CD4-positive, alpha-beta memory T cell (primary cell): ENCODE data around the gene FZD4. TPM values are rescaled to one million over a fixed set of nuclear protein-coding genes. Genes with fewer than 3 reads are reported as not detected.
"Not testable (repeated sequence)": the region's sequence is repeated elsewhere in the genome, so short reads cannot be mapped to it uniquely, and the experiment has no call there.

ENCODE experiments used
- CTCF ChIA-PET: fragments of 350-600 bp; sonication (Branson Sonifier 250); formaldehyde crosslinking; loops from one replicate; lab custom pipeline; 2021; ENCODE audit warnings: inconsistent platforms; ENCODE audit not compliant: partially characterized antibody; lab: Charles Lee
- POLR2A ChIA-PET: fragments of 350-600 bp; sonication (Branson Sonifier 250); formaldehyde crosslinking; loops from one replicate; lab custom pipeline; 2021; ENCODE audit not compliant: partially characterized antibody; lab: Charles Lee
- DNase-seq, 5 donors: peaks; one replicate each; pipeline versions ENCODE4 v3.0.0 to v3.0.0-alpha.2; 2020 to 2022; ENCODE audit warnings: mixed read lengths in 1 of 5
- H3K27ac ChIP-seq: one replicate; pipeline ENCODE4 v1.7.0; 2013; ENCODE audit warnings: low read depth, low read length
- H3K27me3 ChIP-seq: 2 replicates; pipeline ENCODE4 v1.7.0; 2013; ENCODE audit warnings: mild to moderate bottlenecking, low read length, moderate library complexity; ENCODE audit not compliant: insufficient read depth
- H3K36me3 ChIP-seq: 2 replicates; pipeline ENCODE4 v1.7.0; 2013; ENCODE audit warnings: mild to moderate bottlenecking, low read length, moderate library complexity; ENCODE audit not compliant: insufficient read depth
- H3K4me1 ChIP-seq: 2 replicates; pipeline ENCODE4 v1.7.0; 2013; ENCODE audit warnings: mild to moderate bottlenecking, low read length, moderate library complexity; ENCODE audit not compliant: insufficient read depth
- H3K4me3 ChIP-seq, 2 donors: one replicate each; pipeline ENCODE4 v1.7.0; 2013; ENCODE audit warnings: low read length in 2 of 2, mild to moderate bottlenecking in 1 of 2
- H3K9me3 ChIP-seq, 2 donors: one replicate each; pipeline ENCODE4 v1.7.0; 2013; ENCODE audit warnings: low read length in 2 of 2, control low read depth in 1 of 2; ENCODE audit not compliant: control insufficient read depth in 1 of 2
- H3K27ac Mint-ChIP-seq, 7 donors: one replicate each; pipeline ENCODE4 v1.8.0; 2020 to 2021; ENCODE audit warnings: mixed read lengths in 7 of 7, mild to moderate bottlenecking in 6 of 7, inconsistent platforms in 3 of 7, moderate library complexity in 3 of 7
- H3K27me3 Mint-ChIP-seq, 2 donors: one replicate each; pipeline ENCODE4 v1.8.0; 2020 to 2021; ENCODE audit warnings: mixed read lengths in 2 of 2
- H3K36me3 Mint-ChIP-seq, 2 donors: one replicate each; pipeline ENCODE4 v1.8.0; 2020 to 2021; ENCODE audit warnings: mixed read lengths in 2 of 2, inconsistent platforms in 1 of 2, mild to moderate bottlenecking in 1 of 2
- H3K4me1 Mint-ChIP-seq, 4 donors: one replicate each; pipeline ENCODE4 v1.8.0; 2020 to 2021; ENCODE audit warnings: mixed read lengths in 4 of 4, mild to moderate bottlenecking in 1 of 4
- H3K4me3 Mint-ChIP-seq, 8 donors: one replicate each; pipeline ENCODE4 v1.8.0; 2020 to 2021; ENCODE audit warnings: mixed read lengths in 8 of 8, mild to moderate bottlenecking in 7 of 8, moderate library complexity in 6 of 8, inconsistent platforms in 3 of 8
- H3K9me3 Mint-ChIP-seq, 8 donors: one replicate each; pipeline ENCODE4 v1.8.0; 2020 to 2021; ENCODE audit warnings: mixed read lengths in 8 of 8, mild to moderate bottlenecking in 5 of 8, inconsistent platforms in 3 of 8, moderate library complexity in 1 of 8
- intact Hi-C: fragments of 100-400 bp; cut with micrococcal nuclease; formaldehyde crosslinking; loops from one replicate; pipeline ENCODE4 v1.15.1; 2023
- polyA plus RNA-seq, 2 donors: library from polyadenylated mRNA; unstranded; fragments of 300-500 nt; fragmentation: Illumina TruSeq; gene quantifications; one replicate each; pipeline ENCODE4 v1.2.3, GENCODE V29; 2021
- total RNA-seq, 2 experiments: library from RNA; stranded (reverse); gene quantifications; one replicate each; pipeline ENCODE4 v1.2.3, GENCODE V29; 2021

The FZD4 gene
- total and polyA plus RNA-seq, 4 experiments from 2014 or later = 0.03 to 0.06 TPM; not detected in 2

- Mint-ChIP-seq H3K4me1 (no peaks in the 10 kb centered on the region), H3K36me3 (no peaks in the 10 kb centered on the region), H3K4me3 (no peak overlapping the region), H3K9me3 (no peaks in the 10 kb centered on the region), H3K27ac (no peak overlapping the region), H3K27me3 (peaks cover 9% of the 10 kb centered on the region in 2 donors)
- CTCF ChIA-PET = interaction anchor here (1.7 to 5.0 kb wide), 2 partner anchors 15 to 347 kb away, joined by 6 to 86 read pairs; no protein-coding TSS in a partner anchor
- no peak for DNase-seq
- Histone ChIP-seq H3K27me3 (no peaks in the 10 kb centered on the region), H3K4me3 (no peak overlapping the region), H3K27ac (no peak overlapping the region), H3K36me3 (no peaks in the 10 kb centered on the region), H3K4me1 (no peaks in the 10 kb centered on the region), H3K9me3 (no peaks in the 10 kb centered on the region)
- intact Hi-C loops = no loop called here
- POLR2A ChIA-PET = no interaction called here
Observed at GRCh38 chr11:86941871-86942599, 13.2 kb downstream of the FZD4 start.

DNA sequence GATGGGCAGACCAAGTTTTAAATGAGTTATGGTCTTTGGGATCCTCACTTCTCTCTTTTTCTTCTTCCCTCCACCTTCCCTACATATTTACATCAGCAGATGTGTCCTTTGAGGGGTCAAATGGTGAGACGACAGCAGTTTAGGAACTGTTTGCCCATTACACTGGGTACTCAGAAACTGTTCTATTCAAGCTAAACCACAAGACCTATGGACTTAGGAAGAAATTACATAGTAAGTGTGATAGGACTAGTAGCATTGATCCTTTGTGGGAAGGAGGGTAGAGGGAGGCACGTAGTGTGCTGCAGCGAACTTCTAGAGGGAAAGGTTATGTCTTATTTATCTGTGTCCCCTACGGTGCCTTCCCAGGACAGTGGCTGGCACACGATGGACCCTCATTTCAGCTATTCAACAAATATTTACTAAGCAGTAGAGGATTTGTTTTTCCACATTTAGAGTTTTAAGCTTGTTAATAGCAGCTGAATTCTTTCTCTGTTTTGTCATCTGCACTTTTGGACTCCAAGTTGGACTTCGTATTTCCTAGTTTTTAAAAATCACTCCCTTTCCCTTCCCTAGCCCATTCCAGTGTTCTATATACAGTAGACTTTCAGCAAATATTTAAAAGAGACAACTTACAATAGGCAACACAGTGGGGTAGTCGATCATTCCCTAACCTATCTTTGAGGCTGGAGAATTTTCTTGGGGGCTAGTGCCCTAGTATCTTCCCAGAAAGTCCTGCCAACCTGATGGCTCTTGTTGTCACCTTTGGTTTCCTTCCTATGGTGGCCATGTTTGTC, 13.9 kb downstream of the FZD4 start:
- H3K27ac ChIP-seq = no peak overlapping the region
- H3K36me3 ChIP-seq = no peaks in the 10 kb centered on the region
- H3K4me3 ChIP-seq = no peak overlapping the region
- DNase-seq = no peak
- no peaks in the 10 kb centered on the region for H3K4me1 Mint-ChIP-seq
- H3K4me1 ChIP-seq = no peaks in the 10 kb centered on the region
- POLR2A ChIA-PET = no interaction called here
- CTCF ChIA-PET = interaction anchor here (1.7 to 5.0 kb wide), 2 partner anchors 16 to 348 kb away, joined by 6 to 86 read pairs; no protein-coding TSS in a partner anchor
- H3K36me3 Mint-ChIP-seq = no peaks in the 10 kb centered on the region
- peaks cover 7 to 8% of the 10 kb centered on the region in 2 donors for H3K27me3 Mint-ChIP-seq
- H3K27ac Mint-ChIP-seq = no peak overlapping the region
- no peaks in the 10 kb centered on the region for H3K27me3 ChIP-seq
- intact Hi-C loops = no loop called here
- no peaks in the 10 kb centered on the region for H3K9me3 ChIP-seq
- H3K4me3 Mint-ChIP-seq = no peak overlapping the region
- H3K9me3 Mint-ChIP-seq = no peaks in the 10 kb centered on the region

GRCh38 chr11:86940122-86940777, 14.9 kb downstream of the FZD4 start:
- no peak for DNase-seq
- Histone ChIP-seq H3K36me3 (no peaks in the 10 kb centered on the region), H3K27ac (no peak overlapping the region), H3K4me1 (no peaks in the 10 kb centered on the region), H3K27me3 (no peaks in the 10 kb centered on the region), H3K4me3 (no peak overlapping the region), H3K9me3 (no peaks in the 10 kb centered on the region)
- ChIA-PET POLR2A (no interaction called here), CTCF (interaction anchor here (1.0 to 6.1 kb wide), 10 partner anchors 10 to 479 kb away, joined by 3 to 86 read pairs (median 10); no protein-coding TSS in a partner anchor)
- no peak overlapping the region for H3K4me3 Mint-ChIP-seq
- no peaks in the 10 kb centered on the region for H3K4me1 Mint-ChIP-seq
- peaks cover 3 to 5% of the 10 kb centered on the region in 2 donors for H3K27me3 Mint-ChIP-seq
- no peaks in the 10 kb centered on the region for H3K9me3 Mint-ChIP-seq
- intact Hi-C loops = no loop called here
- H3K36me3 Mint-ChIP-seq = no peaks in the 10 kb centered on the region
- H3K27ac Mint-ChIP-seq = peak overlapping the region in 1 of 7 donors; percentile 73

- H3K4me1 Mint-ChIP-seq = no peaks in the 10 kb centered on the region
- no peak overlapping the region for H3K27ac Mint-ChIP-seq
- no peaks in the 10 kb centered on the region for H3K9me3 ChIP-seq
- no peaks in the 10 kb centered on the region for H3K36me3 Mint-ChIP-seq
- ChIA-PET CTCF (interaction anchor here (0.7 to 6.1 kb wide), 23 partner anchors 8 to 493 kb away, joined by 3 to 86 read pairs (median 4); partner anchors contain the start of gene FZD4), POLR2A (no interaction called here)
- peak in 4 of 5 donors; percentile 26 to 34 (median 32) for DNase-seq
- H3K4me3 ChIP-seq = no peak overlapping the region
- no peaks in the 10 kb centered on the region for H3K36me3 ChIP-seq
- no peak overlapping the region for H3K4me3 Mint-ChIP-seq
- H3K27me3 ChIP-seq = no peaks in the 10 kb centered on the region
- H3K4me1 ChIP-seq = no peaks in the 10 kb centered on the region
- no peaks in the 10 kb centered on the region for H3K9me3 Mint-ChIP-seq
- H3K27me3 Mint-ChIP-seq = peaks cover 3 to 5% of the 10 kb centered on the region in 2 donors
- no peak overlapping the region for H3K27ac ChIP-seq
- intact Hi-C loops = loop anchor here (1.0 kb wide), 2 partner anchors 351 to 414 kb away; no protein-coding TSS in a partner anchor
Observed at GRCh38 chr11:86938900-86939880, 16.0 kb downstream of the FZD4 start.

- no peaks in the 10 kb centered on the region for H3K4me1 Mint-ChIP-seq
- intact Hi-C loops = no loop called here
- H3K9me3 Mint-ChIP-seq = no peaks in the 10 kb centered on the region
- Histone ChIP-seq H3K36me3 (no peaks in the 10 kb centered on the region), H3K4me3 (no peak overlapping the region), H3K27ac (no peak overlapping the region), H3K27me3 (no peaks in the 10 kb centered on the region), H3K9me3 (no peaks in the 10 kb centered on the region), H3K4me1 (no peaks in the 10 kb centered on the region)
- POLR2A ChIA-PET = no interaction called here
- no peak for DNase-seq
- CTCF ChIA-PET = interaction anchor here (1.0 to 6.1 kb wide), 17 partner anchors 8 to 484 kb away, joined by 3 to 86 read pairs (median 5); partner anchors contain the start of gene FZD4
- H3K36me3 Mint-ChIP-seq = no peaks in the 10 kb centered on the region
- H3K4me3 Mint-ChIP-seq = no peak overlapping the region
- H3K27me3 Mint-ChIP-seq = peaks cover 3 to 5% of the 10 kb centered on the region in 2 donors
- H3K27ac Mint-ChIP-seq = no peak overlapping the region
Observed at GRCh38 chr11:86938203-86938899, 16.8 kb downstream of the FZD4 start.

DNA sequence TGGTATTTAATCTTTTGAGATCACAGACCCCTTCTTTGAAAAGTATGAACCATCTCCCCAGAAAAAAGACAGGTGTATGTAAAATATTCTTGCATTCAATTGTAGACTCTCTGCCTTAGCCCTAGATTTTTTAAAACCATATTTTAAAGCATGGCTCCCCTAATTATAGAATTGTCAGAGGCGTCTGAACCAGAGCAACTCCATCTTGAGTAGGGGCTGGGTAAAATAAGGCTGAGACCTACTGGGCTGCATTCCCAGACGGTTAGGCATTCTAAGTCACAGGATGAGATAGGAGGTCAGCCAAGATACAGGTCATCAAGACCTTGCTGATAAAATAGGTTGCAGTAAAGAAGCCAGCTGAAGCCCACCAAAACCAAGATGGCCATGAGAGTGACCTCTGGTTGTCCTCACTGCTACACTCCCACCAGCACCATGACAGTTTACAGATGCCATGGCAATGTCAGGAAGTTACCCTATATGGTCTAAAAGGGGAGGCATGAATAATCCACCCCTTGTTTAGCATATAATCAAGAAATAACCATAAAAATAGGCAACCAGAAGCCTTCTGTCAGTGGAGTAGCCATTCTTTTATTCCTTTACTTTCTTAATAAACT, 17.9 kb downstream of the FZD4 start:
- H3K36me3 Mint-ChIP-seq, DNase-seq, H3K27ac ChIP-seq, H3K9me3 Mint-ChIP-seq, H3K4me1 Mint-ChIP-seq, H3K36me3 ChIP-seq, H3K4me3 Mint-ChIP-seq, H3K27me3 ChIP-seq, H3K4me1 ChIP-seq, H3K4me3 ChIP-seq, H3K9me3 ChIP-seq, intact Hi-C loops, H3K27me3 Mint-ChIP-seq, H3K27ac Mint-ChIP-seq, POLR2A ChIA-PET: not testable (repeated sequence)
- CTCF ChIA-PET = interaction anchor here (0.7 to 6.1 kb wide), 8 partner anchors 11 to 1374 kb away, joined by 3 to 86 read pairs (median 15); no protein-coding TSS in a partner anchor
